GF-D8 (cell line): ENCODE measurements around the gene COL4A2.
"Not testable (repeated sequence)": the region's sequence is repeated elsewhere in the genome, so short reads cannot be mapped to it uniquely, and the experiment has no call there.

Experiments used
- DNase-seq: peaks from one replicate; lab custom pipeline; 2025; lab: John Stamatoyannopoulos, UW

Gene COL4A2

GRCh38 chr13:110379905-110380341, 72.8 kb downstream of the COL4A2 start:
- no peak for DNase-seq

- no peak for DNase-seq
Measured at GRCh38 chr13:110380359-110381028, 73.4 kb downstream of the COL4A2 start.

- DNase-seq: no peak
Measured at GRCh38 chr13:110381029-110381360, 73.9 kb downstream of the COL4A2 start.

DNA sequence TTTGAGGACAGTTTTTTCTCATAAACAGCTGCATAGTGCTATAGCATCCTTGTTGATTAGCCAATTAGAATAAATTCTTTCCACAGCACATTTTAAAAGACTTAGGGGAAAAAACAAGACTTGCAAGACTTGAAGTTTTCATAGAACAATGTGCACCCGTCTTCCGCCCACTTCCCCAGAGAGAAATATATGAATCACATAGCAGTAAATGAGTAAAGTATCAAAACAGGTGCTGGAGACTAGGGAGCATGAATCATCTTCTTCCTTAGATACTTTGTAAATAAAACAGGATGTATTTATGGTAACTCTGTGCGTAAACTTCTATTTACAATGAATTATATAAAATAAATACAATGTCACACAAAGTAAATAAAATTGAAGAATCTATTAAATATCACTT, 75.1 kb downstream of the COL4A2 start:
- DNase-seq: no peak

DNA sequence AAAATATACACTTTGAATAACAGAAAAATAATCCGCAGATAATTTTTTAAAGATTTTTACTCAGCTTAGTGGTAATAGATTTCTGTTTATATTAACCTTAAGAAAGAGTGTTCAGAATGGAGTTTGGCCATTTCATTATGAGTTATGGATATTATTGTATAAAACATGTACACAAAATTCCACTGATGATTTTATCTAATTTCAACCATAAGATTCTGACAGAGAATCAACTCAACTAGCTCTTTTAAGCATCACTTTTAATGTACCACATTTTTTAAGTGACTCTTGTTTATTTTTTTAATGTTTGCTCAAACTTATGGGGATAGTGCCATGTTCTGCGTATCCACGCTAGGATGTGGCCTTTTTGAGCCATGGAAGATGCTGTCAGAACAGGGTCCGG, 75.7 kb downstream of the COL4A2 start:
- DNase-seq: no peak

GRCh38 chr13:110387451-110388107, 80.5 kb downstream of the COL4A2 start:
- DNase-seq: no peak

DNA sequence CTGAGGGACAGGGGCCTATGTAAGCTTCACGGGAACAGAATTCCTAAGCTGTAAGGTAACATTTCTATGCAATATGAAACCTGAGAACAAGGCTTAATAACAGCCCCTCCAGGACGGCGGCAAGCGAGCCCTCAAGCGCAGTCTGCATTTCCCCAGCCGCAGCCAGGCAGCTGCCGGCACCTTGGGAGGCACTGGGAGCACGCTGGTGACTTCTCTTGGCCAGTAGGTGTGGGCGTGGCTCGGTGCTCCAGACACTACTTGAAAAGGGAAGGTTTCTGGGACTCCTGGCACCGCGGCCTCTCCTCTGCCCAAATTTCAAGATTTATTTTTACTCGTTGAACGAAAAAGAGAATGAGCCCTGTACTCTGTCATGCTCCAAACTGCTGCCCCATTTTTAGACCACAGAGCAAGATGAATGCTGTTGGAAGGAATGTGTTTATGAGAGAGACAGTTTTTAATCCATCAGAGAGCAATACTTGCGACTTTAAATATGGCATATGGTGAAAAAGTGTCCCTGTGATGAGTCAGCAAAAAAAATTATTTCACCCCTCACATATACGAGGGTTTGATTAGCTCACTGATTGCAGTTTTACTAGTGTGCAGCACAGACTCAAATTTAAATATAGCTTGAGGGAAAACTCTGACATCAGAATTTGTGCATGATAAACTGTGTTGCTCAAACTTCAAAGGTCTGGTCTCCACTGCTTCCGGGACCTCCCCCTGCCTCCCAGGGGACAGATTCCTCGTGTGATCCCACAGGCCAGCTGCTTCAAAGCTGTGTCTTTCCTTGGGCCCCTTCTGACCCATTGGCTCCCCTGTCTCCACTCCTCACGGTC, 81.2 kb downstream of the COL4A2 start:
- DNase-seq: no peak

- DNase-seq: no peak
Measured at GRCh38 chr13:110390567-110390966, 83.5 kb downstream of the COL4A2 start.

GRCh38 chr13:110391273-110391672, 84.2 kb downstream of the COL4A2 start:
- no peak for DNase-seq

GRCh38 chr13:110392510-110393240, 85.6 kb downstream of the COL4A2 start:
- no peak for DNase-seq

DNA sequence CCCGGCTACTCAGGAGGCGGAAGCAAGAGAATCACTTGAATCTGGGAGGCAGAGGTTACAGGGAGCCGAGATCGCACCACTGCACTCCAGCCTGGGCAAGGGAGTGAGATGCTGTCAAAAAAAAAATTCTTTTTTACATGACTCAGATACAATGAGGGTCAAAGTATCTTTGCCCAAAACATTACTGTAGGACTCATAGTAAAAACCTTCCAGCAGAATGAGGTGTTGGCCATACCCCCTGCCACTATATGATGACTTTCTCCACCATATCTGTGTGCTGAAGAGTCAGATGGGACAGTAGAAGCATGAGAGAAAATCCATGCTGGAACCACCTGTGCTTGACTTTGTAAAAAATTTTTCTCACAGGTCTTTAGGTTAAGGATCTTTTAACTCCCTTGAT, 86.7 kb downstream of the COL4A2 start:
- no peak for DNase-seq

- DNase-seq: no peak
Measured at GRCh38 chr13:110394371-110394841, 87.3 kb downstream of the COL4A2 start.

DNA sequence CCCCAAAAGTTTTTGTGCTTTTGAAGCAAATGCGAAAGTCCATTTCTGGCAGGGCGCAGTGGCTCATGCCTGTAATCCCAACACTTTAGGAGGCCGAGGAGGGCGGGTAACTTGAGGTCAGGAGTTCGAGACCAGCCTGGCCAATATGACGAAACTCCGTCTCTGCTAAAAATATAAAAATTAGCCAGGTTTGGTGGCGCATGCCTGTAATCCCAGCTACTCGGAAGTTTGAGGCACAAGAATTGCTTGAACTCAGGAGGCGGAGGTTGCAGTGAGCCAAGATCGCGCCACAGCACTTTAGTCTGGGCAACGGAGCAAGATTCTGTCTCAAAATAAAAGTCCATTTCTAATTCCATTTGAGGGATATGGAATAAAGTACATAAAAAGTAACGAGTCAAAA, 88.5 kb downstream of the COL4A2 start:
- DNase-seq: not testable (repeated sequence)

DNA sequence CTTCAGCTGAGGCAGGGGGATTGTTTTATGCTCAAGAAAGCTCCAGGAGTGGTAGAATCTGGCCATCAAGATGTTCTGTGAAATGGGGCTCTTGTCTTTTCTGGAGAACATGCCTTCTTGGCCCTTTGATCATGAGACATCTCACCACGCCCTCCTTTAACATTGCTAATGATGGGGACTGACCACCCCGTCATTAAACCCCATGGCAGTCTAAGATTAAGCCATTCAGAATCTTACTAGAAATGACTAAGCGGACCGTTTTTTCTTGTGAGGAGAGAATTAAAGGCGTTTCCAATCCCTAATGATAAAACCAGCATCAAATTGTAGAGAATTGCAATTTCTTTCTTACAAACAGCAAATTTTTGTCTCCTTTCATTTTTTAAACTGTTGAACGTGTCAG, 89.4 kb downstream of the COL4A2 start:
- no peak for DNase-seq

DNA sequence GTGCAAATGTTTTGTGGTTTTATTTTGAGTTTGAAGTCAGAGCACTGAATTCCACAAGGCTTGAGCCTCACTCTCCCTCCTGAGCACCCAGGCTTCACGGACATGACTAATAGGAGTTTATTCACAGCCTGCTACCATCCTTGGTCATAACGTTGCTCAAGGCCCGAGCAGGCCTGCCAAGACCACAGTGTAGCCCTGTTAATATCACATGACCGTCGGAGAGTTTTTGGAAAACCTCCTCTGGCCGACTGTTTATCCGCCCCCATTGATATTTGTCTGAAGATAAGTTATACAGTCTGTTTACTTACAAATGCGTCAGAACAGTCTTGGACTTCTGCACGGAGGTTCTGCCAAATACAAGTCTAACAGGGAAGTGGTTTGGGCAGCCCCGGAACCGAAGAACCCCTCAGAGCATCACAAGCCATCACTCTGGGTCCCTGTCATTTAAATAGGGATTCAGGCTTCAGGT, 89.9 kb downstream of the COL4A2 start:
- no peak for DNase-seq

- DNase-seq: no peak
Measured at GRCh38 chr13:110397436-110398115, 90.5 kb downstream of the COL4A2 start.

GRCh38 chr13:110398564-110399507, 91.8 kb downstream of the COL4A2 start:
- no peak for DNase-seq

DNA sequence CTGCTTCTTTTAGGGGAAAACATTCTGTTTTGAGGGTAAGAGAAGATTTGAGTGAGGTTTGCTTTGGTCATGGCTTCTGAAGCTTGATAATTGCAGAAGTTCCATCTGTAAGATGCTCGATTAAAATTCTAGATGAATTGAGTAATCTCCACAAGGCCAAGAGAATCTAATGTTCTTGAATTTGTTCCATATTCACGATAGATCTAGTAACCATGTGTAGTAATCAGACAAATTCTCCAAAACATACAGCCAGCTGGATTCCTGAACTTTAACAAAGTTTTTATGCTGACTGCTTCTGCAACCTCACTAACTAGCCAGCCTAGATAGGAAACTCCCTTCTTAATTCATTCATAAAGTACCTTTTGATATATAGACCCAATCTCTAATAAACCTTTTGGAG, 92.7 kb downstream of the COL4A2 start:
- DNase-seq: no peak

DNA sequence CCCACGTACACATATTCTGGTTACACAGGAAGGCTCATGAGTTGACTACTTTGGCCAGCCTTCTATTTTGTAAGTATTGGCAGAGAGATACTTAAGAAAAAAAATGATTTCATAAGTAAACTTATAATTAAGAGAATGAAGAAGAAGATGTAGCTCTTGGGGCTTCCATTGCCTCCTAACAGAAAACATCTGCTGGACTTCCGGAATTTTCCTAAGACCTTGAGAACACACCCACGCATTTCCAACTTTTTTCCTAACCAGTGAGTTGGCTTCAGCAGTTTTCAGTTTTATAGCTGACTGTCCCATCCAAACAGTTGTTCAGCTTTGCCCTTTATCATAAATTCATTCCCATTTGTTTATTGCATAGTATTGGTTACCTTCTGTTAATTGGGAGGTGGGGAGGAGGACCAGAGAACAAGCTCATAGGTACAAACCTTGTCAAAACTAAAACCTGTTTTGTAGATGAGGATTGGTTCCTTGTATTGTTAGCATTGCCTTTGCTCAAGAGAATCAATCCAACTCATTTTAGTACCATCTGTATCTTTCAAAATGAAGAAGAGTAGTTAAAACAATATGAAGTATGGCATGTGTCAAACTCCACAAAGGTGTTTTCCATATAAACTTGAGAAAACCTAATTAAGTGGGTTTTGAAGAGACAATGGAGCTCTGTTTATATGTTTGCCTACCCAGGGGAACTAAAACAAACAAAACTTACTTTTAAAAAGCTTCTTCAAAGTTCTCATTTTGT, 93.9 kb downstream of the COL4A2 start:
- DNase-seq: no peak
